ENCODE measurements around the gene TBC1D19.
A peak's percentile ranks its signal among the peaks of the same experiment; 100 is the strongest.

TBC1D19 gene

GRCh38 chr4:26741491-26741871 is 157.6 kb downstream of the TBC1D19 start:
- no peak for TF ChIP-seq TAF1 (IDR thresholded peaks at IDR 0.05; ENCODE audit: low read depth, low read length)
- TF ChIP-seq POLR2A (IDR thresholded peaks at IDR 0.05; ENCODE audit: low read depth, low read length) = no peak
- TF ChIP-seq PAX5 (IDR thresholded peaks at IDR 0.05; ENCODE audit: insufficient read depth, low read length, severe bottlenecking) = no peak
- no peak for TF ChIP-seq POU2F2 (IDR thresholded peaks at IDR 0.05; ENCODE audit: low read depth, low read length)
- no peak for TF ChIP-seq POLR2AphosphoS5 (IDR thresholded peaks at IDR 0.05; ENCODE audit: low read depth, low read length)
- no peak for TF ChIP-seq SPI1 (IDR thresholded peaks at IDR 0.05; ENCODE audit: low read depth, low read length)
- no peak for FAIRE-seq
- no peak for DNase-seq (ENCODE audit: insufficient read length, low spot score)

GRCh38 chr4:26746802-26747213 is 162.9 kb downstream of the TBC1D19 start:
- TF ChIP-seq POU2F2 (IDR thresholded peaks at IDR 0.05; ENCODE audit: low read depth, low read length) (peak; percentile 78), POLR2A (IDR thresholded peaks at IDR 0.05; ENCODE audit: low read depth, low read length) (no peak), PAX5 (IDR thresholded peaks at IDR 0.05; ENCODE audit: insufficient read depth, low read length, severe bottlenecking) (peak; percentile 33), TAF1 (IDR thresholded peaks at IDR 0.05; ENCODE audit: low read depth, low read length) (no peak)
- DNase-seq (ENCODE audit: insufficient read length, low spot score) (no peak), FAIRE-seq (peak; percentile 92)

GRCh38 chr4:26748811-26749210 is 164.9 kb downstream of the TBC1D19 start:
- DNase-seq (ENCODE audit: insufficient read length, low spot score) (no peak), FAIRE-seq (peak; percentile 71)
- TF ChIP-seq POU2F2 (IDR thresholded peaks at IDR 0.05; ENCODE audit: low read depth, low read length) = no peak
- TF ChIP-seq POLR2A (IDR thresholded peaks at IDR 0.05; ENCODE audit: low read depth, low read length) = no peak
- no peak for TF ChIP-seq TAF1 (IDR thresholded peaks at IDR 0.05; ENCODE audit: low read depth, low read length)
- no peak for TF ChIP-seq POLR2AphosphoS5 (IDR thresholded peaks at IDR 0.05; ENCODE audit: low read depth, low read length)
- no peak for TF ChIP-seq PAX5 (IDR thresholded peaks at IDR 0.05; ENCODE audit: insufficient read depth, low read length, severe bottlenecking)
- peak; percentile 50 for TF ChIP-seq SPI1 (IDR thresholded peaks at IDR 0.05; ENCODE audit: low read depth, low read length)

- DNase-seq (ENCODE audit: insufficient read length, low spot score) (no peak), FAIRE-seq (no peak)
- TF ChIP-seq SPI1 (IDR thresholded peaks at IDR 0.05; ENCODE audit: low read depth, low read length) (no peak), PAX5 (IDR thresholded peaks at IDR 0.05; ENCODE audit: insufficient read depth, low read length, severe bottlenecking) (no peak), POLR2AphosphoS5 (IDR thresholded peaks at IDR 0.05; ENCODE audit: low read depth, low read length) (no peak), POLR2A (IDR thresholded peaks at IDR 0.05; ENCODE audit: low read depth, low read length) (no peak), POU2F2 (IDR thresholded peaks at IDR 0.05; ENCODE audit: low read depth, low read length) (no peak)
These were observed 166.0 kb downstream of the TBC1D19 start for GRCh38 chr4:26749867-26750266.

- FAIRE-seq (peak; percentile 66), DNase-seq (ENCODE audit: insufficient read length, low spot score) (no peak)
- TF ChIP-seq POLR2AphosphoS5 (IDR thresholded peaks at IDR 0.05; ENCODE audit: low read depth, low read length) (no peak), POU2F2 (IDR thresholded peaks at IDR 0.05; ENCODE audit: low read depth, low read length) (no peak), TAF1 (IDR thresholded peaks at IDR 0.05; ENCODE audit: low read depth, low read length) (no peak), SPI1 (IDR thresholded peaks at IDR 0.05; ENCODE audit: low read depth, low read length) (no peak), POLR2A (IDR thresholded peaks at IDR 0.05; ENCODE audit: low read depth, low read length) (no peak), PAX5 (IDR thresholded peaks at IDR 0.05; ENCODE audit: insufficient read depth, low read length, severe bottlenecking) (no peak)
These were observed 167.1 kb downstream of the TBC1D19 start for GRCh38 chr4:26751004-26751403.

- DNase-seq (ENCODE audit: insufficient read length, low spot score) (no peak), FAIRE-seq (peak; percentile 56)
- TF ChIP-seq PAX5 (IDR thresholded peaks at IDR 0.05; ENCODE audit: insufficient read depth, low read length, severe bottlenecking) (peak; percentile 58), POLR2A (IDR thresholded peaks at IDR 0.05; ENCODE audit: low read depth, low read length) (no peak)
These were observed 168.0 kb downstream of the TBC1D19 start for GRCh38 chr4:26751838-26752237.

- FAIRE-seq (no peak), DNase-seq (ENCODE audit: insufficient read length, low spot score) (no peak)
- no peak for TF ChIP-seq POLR2A (IDR thresholded peaks at IDR 0.05; ENCODE audit: low read depth, low read length)
These were observed 169.3 kb downstream of the TBC1D19 start for GRCh38 chr4:26753187-26753586.

GRCh38 chr4:26753617-26754016 is 169.7 kb downstream of the TBC1D19 start:
- no peak for DNase-seq (ENCODE audit: insufficient read length, low spot score)
- no peak for TF ChIP-seq TAF1 (IDR thresholded peaks at IDR 0.05; ENCODE audit: low read depth, low read length)
- no peak for TF ChIP-seq POLR2A (IDR thresholded peaks at IDR 0.05; ENCODE audit: low read depth, low read length)
- TF ChIP-seq SPI1 (IDR thresholded peaks at IDR 0.05; ENCODE audit: low read depth, low read length) = no peak
- no peak for TF ChIP-seq POLR2AphosphoS5 (IDR thresholded peaks at IDR 0.05; ENCODE audit: low read depth, low read length)
- TF ChIP-seq POU2F2 (IDR thresholded peaks at IDR 0.05; ENCODE audit: low read depth, low read length) = no peak
- no peak for TF ChIP-seq PAX5 (IDR thresholded peaks at IDR 0.05; ENCODE audit: insufficient read depth, low read length, severe bottlenecking)
- FAIRE-seq = no peak

- DNase-seq (ENCODE audit: insufficient read length, low spot score) = no peak
- FAIRE-seq = no peak
- TF ChIP-seq POLR2A (IDR thresholded peaks at IDR 0.05; ENCODE audit: low read depth, low read length) = no peak
These were observed 173.9 kb downstream of the TBC1D19 start for GRCh38 chr4:26757751-26758150.

GRCh38 chr4:26758899-26759298 is 175.0 kb downstream of the TBC1D19 start:
- DNase-seq (ENCODE audit: insufficient read length, low spot score) (no peak), FAIRE-seq (peak; percentile 16)
- TF ChIP-seq SPI1 (IDR thresholded peaks at IDR 0.05; ENCODE audit: low read depth, low read length) = no peak
- TF ChIP-seq TAF1 (IDR thresholded peaks at IDR 0.05; ENCODE audit: low read depth, low read length) = no peak
- TF ChIP-seq PAX5 (IDR thresholded peaks at IDR 0.05; ENCODE audit: insufficient read depth, low read length, severe bottlenecking) = no peak
- TF ChIP-seq POLR2A (IDR thresholded peaks at IDR 0.05; ENCODE audit: low read depth, low read length) = no peak
- TF ChIP-seq POU2F2 (IDR thresholded peaks at IDR 0.05; ENCODE audit: low read depth, low read length) = no peak
- no peak for TF ChIP-seq POLR2AphosphoS5 (IDR thresholded peaks at IDR 0.05; ENCODE audit: low read depth, low read length)

- no peak for DNase-seq (ENCODE audit: insufficient read length, low spot score)
- TF ChIP-seq POLR2A (IDR thresholded peaks at IDR 0.05; ENCODE audit: low read depth, low read length) (no peak), TAF1 (IDR thresholded peaks at IDR 0.05; ENCODE audit: low read depth, low read length) (no peak), POLR2AphosphoS5 (IDR thresholded peaks at IDR 0.05; ENCODE audit: low read depth, low read length) (no peak), PAX5 (IDR thresholded peaks at IDR 0.05; ENCODE audit: insufficient read depth, low read length, severe bottlenecking) (no peak), POU2F2 (IDR thresholded peaks at IDR 0.05; ENCODE audit: low read depth, low read length) (no peak), SPI1 (IDR thresholded peaks at IDR 0.05; ENCODE audit: low read depth, low read length) (no peak)
- FAIRE-seq = no peak
These were observed 178.8 kb downstream of the TBC1D19 start for GRCh38 chr4:26762650-26763049.
